K562 (cell line): Measurements from ENCODE around the gene LZTR1. TPM values are rescaled to one million over a fixed set of nuclear protein-coding genes. Genes with fewer than 3 reads are reported as not detected.
A peak's percentile ranks its signal among the peaks of the same experiment; 100 is the strongest.

Experiments used
- CREB3 ChIP-seq: fragments of 450-650 bp; conservative IDR thresholded peaks from 2 replicates; pipeline ENCODE4 v1.6.1; 2016; ENCODE audit warnings: missing genetic modification characterization, low read depth, mild to moderate bottlenecking, missing compliant biosample characterization, moderate library complexity
- FOXO4 ChIP-seq: fragments of 450-650 bp; formaldehyde crosslinking; IDR thresholded peaks from 2 replicates; pipeline ENCODE4 v1.4.0; 2020; ENCODE audit warnings: mild to moderate bottlenecking, moderate library complexity
- GTF2B ChIP-seq: IDR thresholded peaks from 2 replicates; pipeline ENCODE4 v1.6.1; 2011; ENCODE audit not compliant: insufficient read length; ENCODE audit errors: extremely low read depth
- MBD2 ChIP-seq: sonication (generic); IDR thresholded peaks from 2 replicates; pipeline ENCODE4 v1.6.1; 2016; ENCODE audit warnings: low read depth, borderline replicate concordance
- MLX ChIP-seq, 2 experiments: fragments of 450-650 bp in 1 of 2; sonication (generic) in 1 of 2; formaldehyde crosslinking; conservative IDR thresholded peaks; 2 replicates each; pipeline versions ENCODE4 v1.4.0 to v1.8.1; 2020 to 2022; ENCODE audit warnings: mild to moderate bottlenecking in 1 of 2, missing genetic modification reagents in 1 of 2
- NFIC ChIP-seq: fragments of 450-650 bp; IDR thresholded peaks from 2 replicates; pipeline ENCODE4 v1.6.1; 2017; ENCODE audit warnings: mild to moderate bottlenecking, inconsistent platforms
- OTX1 ChIP-seq: fragments of 450-650 bp; formaldehyde crosslinking; IDR thresholded peaks from 2 replicates; pipeline ENCODE4 v1.4.0; 2022; ENCODE audit warnings: mild to moderate bottlenecking
- POLR2A ChIP-seq: fragments of 450-650 bp; conservative IDR thresholded peaks from 2 replicates; pipeline ENCODE4 v1.6.1; 2016
- POLR2G ChIP-seq: fragments of 200-400 bp; formaldehyde crosslinking; IDR thresholded peaks from 2 replicates; pipeline ENCODE4 v1.6.1; 2017; ENCODE audit warnings: low read depth, mild to moderate bottlenecking, antibody characterized with exemption, low read length, moderate library complexity
- POLR3G ChIP-seq: IDR thresholded peaks from 2 replicates; pipeline ENCODE4 v1.6.1; 2011; ENCODE audit not compliant: insufficient read length, insufficient replicate concordance; ENCODE audit errors: extremely low read depth
- RAD21 ChIP-seq, 2 experiments: fragments of 250-450 bp in 1 of 2; fragments of 450-650 bp in 1 of 2; sonication (Bioruptor Pico) in 1 of 2; formaldehyde crosslinking in 1 of 2; IDR thresholded peaks in 1 of 2; conservative IDR thresholded peaks in 1 of 2; 2 replicates each; pipeline versions ENCODE4 v1.4.0 to v1.8.0; 2020 to 2022; ENCODE audit warnings: mild to moderate bottlenecking in 2 of 2, moderate library complexity in 1 of 2
- RBFOX2 ChIP-seq: fragments of 200-400 bp; formaldehyde crosslinking; IDR thresholded peaks from 2 replicates; pipeline ENCODE4 v1.6.1; 2017; ENCODE audit warnings: low read depth, mild to moderate bottlenecking, low read length, moderate library complexity
- RFX7 ChIP-seq: fragments of 250-450 bp; sonication (Bioruptor Pico); IDR thresholded peaks from 2 replicates; pipeline ENCODE4 v1.5.1; 2021; ENCODE audit warnings: mild to moderate bottlenecking
- SAP30 ChIP-seq: fragments of 200-600 bp; sonication (generic); IDR thresholded peaks from 2 replicates; pipeline ENCODE4 v1.6.1; 2012; ENCODE audit warnings: borderline replicate concordance, low read depth, mild to moderate bottlenecking, moderate library complexity, low read length, control low read depth, inconsistent platforms; ENCODE audit not compliant: insufficient read depth, poor library complexity, severe bottlenecking
- SMAD1 ChIP-seq: fragments of 150-350 bp; IDR thresholded peaks from 2 replicates; pipeline ENCODE4 v1.6.1; 2014; ENCODE audit warnings: low read length, low read depth; ENCODE audit not compliant: partially characterized antibody
- TAF1 ChIP-seq: IDR thresholded peaks from 2 replicates; pipeline ENCODE4 v1.6.1; 2011; ENCODE audit warnings: mild to moderate bottlenecking, low read length, moderate library complexity; ENCODE audit not compliant: insufficient read depth, control insufficient read depth, severe bottlenecking; ENCODE audit errors: extremely low read depth
- THRB ChIP-seq: fragments of 450-650 bp; formaldehyde crosslinking; conservative IDR thresholded peaks from 2 replicates; pipeline ENCODE4 v1.4.0; 2022; ENCODE audit warnings: mild to moderate bottlenecking, missing genetic modification characterization
- ZBTB9 ChIP-seq: fragments of 450-650 bp; formaldehyde crosslinking; IDR thresholded peaks from 2 replicates; pipeline ENCODE4 v1.4.0; 2020; ENCODE audit warnings: mild to moderate bottlenecking, moderate library complexity
- ZFP30 ChIP-seq: fragments of 250-450 bp; sonication (Bioruptor Pico); IDR thresholded peaks from 2 replicates; pipeline ENCODE4 v1.8.0; 2022; ENCODE audit warnings: moderate library complexity, mild to moderate bottlenecking, inconsistent platforms, borderline replicate concordance
- polyA plus RNA-seq, 8 experiments: library from polyadenylated mRNA; depleted of rRNA in 4 of 8; stranded (reverse) in 5 of 8; unstranded in 3 of 8; fragments of >200 nt; fragmentation: Nextera tagmentation in 2 of 8; fragmentation: Illumina TruSeq in 1 of 8; extraction: Ambion mirVana in 2 of 8; extraction: Trizol in 1 of 8; gene quantifications; 2 replicates each; pipeline versions ENCODE4 v1.2.1 to v1.2.3, GENCODE V29; 2011 to 2014; ENCODE audit warnings: inconsistent platforms in 1 of 8, missing spikeins in 1 of 8
- total RNA-seq, 7 experiments: library from RNA; depleted of rRNA in 6 of 7; stranded (reverse); fragments of >200 nt in 6 of 7; fragmentation: Illumina TruSeq in 2 of 7; extraction: Trizol in 2 of 7; gene quantifications; 2 replicates each; pipeline versions ENCODE4 v1.2.1 to v1.2.3, GENCODE V29; 2011 to 2021; ENCODE audit warnings: low replicate concordance in 1 of 7

Gene LZTR1
- total and polyA plus RNA-seq, 9 of the 15 experiments (the other 6 are each of a cell fraction or from before 2014, with no cell fraction given): 2.2 to 135 (median 63.0) TPM

GRCh38 chr22:20989323-20990138 is 7.4 kb downstream of the LZTR1 start (continued):
- TF ChIP-seq MLX (CRISPR knock-in tag; conservative IDR thresholded peaks at IDR 0.05) (0 out of 4 replicates have a peak, but pooled peaks of 1 of the 2 experiments have one; percentile 48), POLR2G (peak; percentile 62), POLR3G (no peak), ZFP30 (CRISPR knock-in tag) (no peak), CREB3 (tag) (no peak), MBD2 (no peak), NFIC (no peak), POLR2A (no peak), FOXO4 (CRISPR knock-in tag) (0 out of 2 replicates have a peak, but pooled peaks have one; percentile 6), TAF1 (no peak), THRB (CRISPR knock-in tag) (no peak), OTX1 (CRISPR knock-in tag) (peak; percentile 17; the same call in 1 of the 2 replicates), GTF2B (no peak), SAP30 (peak; percentile 2), RBFOX2 (peak; percentile 48; the same call in 1 of the 2 replicates), RFX7 (no peak), RAD21 (CRISPR knock-in tag; conservative IDR thresholded peaks at IDR 0.05 in 1 of 2, IDR thresholded peaks at IDR 0.05 in 1 of 2) (no peak), SMAD1 (no peak), ZBTB9 (CRISPR knock-in tag) (no peak)
